GM12872 (cell line): ENCODE data around the gene SERPINA1.

ENCODE experiments used
- CTCF ChIP-seq: IDR thresholded peaks from 3 replicates; pipeline ENCODE4 v1.5.1; 2011; ENCODE audit warnings: low read depth, mild to moderate bottlenecking, low read length, moderate library complexity; ENCODE audit not compliant: insufficient read depth

SERPINA1 gene

GRCh38 chr14:94412671-94413638 lies 24.6 kb upstream of the SERPINA1 start:
- peak; percentile 43; the same call in 1 of the 3 replicates for TF ChIP-seq CTCF

- no peak for TF ChIP-seq CTCF
These were observed 23.2 kb upstream of the SERPINA1 start for GRCh38 chr14:94411638-94412037.

- TF ChIP-seq CTCF, result no peak
These were observed 20.2 kb upstream of the SERPINA1 start for GRCh38 chr14:94408546-94409095.

- TF ChIP-seq CTCF, result no peak
These were observed 19.5 kb upstream of the SERPINA1 start for GRCh38 chr14:94407906-94408305.

GRCh38 chr14:94406910-94407309 lies 18.5 kb upstream of the SERPINA1 start:
- no peak for TF ChIP-seq CTCF

GRCh38 chr14:94405486-94405885 lies 17.1 kb upstream of the SERPINA1 start:
- TF ChIP-seq CTCF, result no peak

- TF ChIP-seq CTCF, result no peak
These were observed 16.2 kb upstream of the SERPINA1 start for GRCh38 chr14:94404561-94404960.
